Stimulated activated CD4-positive, alpha-beta T cell treated with anti-CD3 and anti-CD28 coated beads, Interleukin-1b, Interleukin-23, amount 100 ng/mL, for 1 hour (primary cell): ENCODE measurements around the gene TAGLN2.
"Not testable (repeated sequence)": the region's sequence is repeated elsewhere in the genome, so short reads cannot be mapped to it uniquely, and the experiment has no call there.

ENCODE experiments used
- DNase-seq, 2 donors: peaks; one replicate each; pipeline ENCODE4 v3.0.0-alpha.2; 2020; ENCODE audit warnings: low read depth in 2 of 2

Gene TAGLN2

GRCh38 chr1:159900755-159901360, 24.4 kb downstream of the TAGLN2 start:
- no peak for DNase-seq

- DNase-seq, result no peak
Observed at GRCh38 chr1:159900086-159900680, 25.1 kb downstream of the TAGLN2 start, which contains the start of gene CFAP45. Gene CFAP45 (minus strand): TSS chr1:159900165. CDS start chr1:159900098, 67 bp downstream.

- DNase-seq, result not testable (repeated sequence)
Observed at GRCh38 chr1:159899634-159900033, 25.7 kb downstream of the TAGLN2 start.

DNA sequence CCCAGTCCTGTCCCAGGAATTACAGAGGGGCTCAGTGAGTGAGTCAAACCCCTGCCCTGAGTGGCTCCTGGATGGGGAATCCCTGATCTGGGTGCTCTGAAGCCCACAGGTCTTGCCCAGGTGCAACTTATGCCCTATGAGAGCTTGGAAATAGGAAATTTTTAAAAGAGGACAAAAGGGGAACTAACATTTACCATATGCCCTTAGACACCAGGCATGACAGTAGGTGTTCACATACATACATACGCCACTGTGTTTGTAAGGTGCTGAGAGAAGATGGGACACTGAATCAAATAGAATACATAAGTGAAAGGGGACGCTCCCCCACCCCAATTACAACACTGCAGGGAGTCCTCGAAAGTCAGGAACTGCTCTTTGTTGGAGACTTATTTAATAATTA, 26.8 kb downstream of the TAGLN2 start:
- DNase-seq, result no peak

DNA sequence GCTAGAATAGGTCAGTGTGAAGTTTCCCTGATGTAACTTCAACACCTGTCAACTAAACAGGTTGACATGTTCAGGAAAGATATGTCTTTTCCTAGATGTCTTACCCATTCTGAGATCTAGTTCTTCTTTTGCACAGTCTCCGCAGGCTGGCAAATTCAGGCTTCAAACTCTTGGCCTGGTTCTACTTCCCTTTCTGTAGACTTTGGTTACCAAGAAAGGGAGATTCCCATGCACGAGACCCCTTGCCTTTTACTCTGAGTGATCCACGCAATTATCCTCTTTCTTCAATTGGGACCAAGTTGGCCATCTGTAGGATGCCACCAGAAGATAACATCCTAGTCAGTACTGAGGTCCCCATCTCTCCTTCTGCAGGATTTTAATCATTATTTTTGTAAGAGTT, 27.3 kb downstream of the TAGLN2 start:
- no peak for DNase-seq

- no peak for DNase-seq
Observed at GRCh38 chr1:159896546-159896930, 28.8 kb downstream of the TAGLN2 start.

GRCh38 chr1:159895836-159896545, 29.3 kb downstream of the TAGLN2 start:
- no peak for DNase-seq

DNA sequence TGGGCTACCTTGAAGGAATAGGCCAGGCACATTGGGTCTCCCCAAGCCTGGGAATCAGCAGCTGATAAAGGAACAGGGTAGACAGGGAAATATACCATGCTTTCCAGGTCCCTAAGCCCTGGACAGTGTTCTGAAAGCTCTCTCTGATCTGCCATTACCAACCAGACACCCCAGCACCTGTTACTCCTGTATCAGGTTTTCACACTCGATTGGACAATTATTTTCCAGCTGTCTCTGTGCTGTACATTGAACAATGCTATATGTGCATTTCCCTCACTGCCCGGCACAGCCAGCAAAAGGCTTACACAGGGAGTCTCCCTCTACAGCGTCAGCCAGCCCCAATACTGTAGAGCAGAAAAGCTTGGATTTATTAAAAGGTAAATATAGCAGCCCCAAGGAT, 30.0 kb downstream of the TAGLN2 start:
- no peak for DNase-seq

GRCh38 chr1:159892944-159893343, 32.4 kb downstream of the TAGLN2 start:
- no peak for DNase-seq

DNA sequence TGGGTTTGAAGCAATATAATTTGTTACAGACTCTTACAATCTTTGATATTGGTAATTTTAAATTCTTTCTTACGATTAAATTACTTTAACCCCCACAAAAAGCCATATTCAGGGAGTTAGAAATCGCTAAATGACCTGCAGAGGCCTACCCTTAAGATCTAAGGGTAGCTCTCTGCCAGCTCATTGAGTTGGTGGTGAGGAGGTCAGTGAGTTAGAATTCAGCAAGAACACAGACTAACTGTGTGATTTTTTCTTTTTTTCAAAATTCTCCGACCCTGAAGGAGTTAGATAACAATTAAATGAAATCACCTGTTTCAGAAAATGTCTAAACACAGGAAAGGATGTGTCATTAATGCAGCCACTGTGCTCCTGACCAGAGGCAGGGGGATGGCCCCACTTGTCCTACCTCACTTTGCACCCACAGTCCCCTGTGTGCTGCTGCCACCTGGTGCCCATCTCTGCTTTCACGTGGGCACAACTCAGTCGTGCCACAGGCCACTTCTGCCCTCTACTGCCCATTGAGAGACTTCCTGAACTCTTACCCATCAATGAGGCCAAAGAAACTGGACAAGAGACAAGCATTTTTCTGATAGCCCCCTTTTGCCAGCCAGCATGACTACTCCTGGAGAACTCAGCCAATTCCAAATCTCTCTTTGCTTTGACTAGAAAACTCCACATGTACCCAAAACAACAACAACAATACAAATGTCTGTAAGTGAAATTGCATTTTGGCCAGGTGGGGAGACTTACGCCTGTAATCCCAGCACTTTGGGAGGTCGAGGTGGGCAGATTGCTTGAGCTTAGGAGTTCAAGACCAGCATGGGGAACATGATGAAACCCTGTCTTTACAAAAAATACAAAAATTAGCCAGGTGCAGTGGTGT, 33.8 kb downstream of the TAGLN2 start:
- peak; percentile 48 to 51 for DNase-seq

DNA sequence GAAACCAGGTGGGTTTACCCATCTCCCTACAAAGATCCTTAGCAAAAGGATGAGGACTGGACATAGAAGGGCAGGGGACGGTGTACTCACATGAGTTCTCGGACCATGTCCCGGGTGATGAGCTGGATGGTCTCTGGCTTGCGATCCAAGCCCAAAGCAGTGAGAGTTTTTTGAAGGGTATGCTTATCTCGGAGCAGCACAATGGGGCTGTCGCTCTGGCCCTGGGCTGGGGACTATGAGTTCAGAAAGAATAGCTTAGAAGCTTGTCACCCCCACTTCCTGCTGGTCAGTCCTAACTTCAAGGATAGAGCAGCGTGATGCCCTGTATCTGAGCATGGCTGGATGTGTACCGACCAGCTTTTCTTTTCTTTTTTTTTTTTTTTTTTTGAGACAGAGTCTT, 34.9 kb downstream of the TAGLN2 start:
- no peak for DNase-seq

DNA sequence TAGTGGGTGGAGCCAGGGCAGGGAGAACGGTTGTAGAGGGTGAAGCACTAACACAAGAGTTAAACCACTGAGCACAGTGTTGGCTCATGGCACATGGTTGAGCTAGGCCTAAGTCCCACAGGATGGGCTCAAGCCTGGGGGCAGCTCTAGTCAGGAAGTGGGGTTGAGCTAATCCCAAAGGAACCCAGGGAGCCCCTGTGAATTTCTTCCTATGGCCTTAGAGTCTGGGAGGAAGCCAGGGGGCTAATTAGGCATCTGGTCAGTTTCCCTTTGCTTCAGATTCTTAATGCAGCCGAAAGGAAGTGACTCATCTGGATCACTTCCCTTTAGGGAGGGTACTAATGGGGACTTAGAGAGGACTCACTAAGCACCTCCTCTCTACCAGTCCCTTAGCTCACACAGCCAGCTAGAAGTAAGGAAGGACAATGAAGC, 35.5 kb downstream of the TAGLN2 start:
- DNase-seq, result no peak

DNA sequence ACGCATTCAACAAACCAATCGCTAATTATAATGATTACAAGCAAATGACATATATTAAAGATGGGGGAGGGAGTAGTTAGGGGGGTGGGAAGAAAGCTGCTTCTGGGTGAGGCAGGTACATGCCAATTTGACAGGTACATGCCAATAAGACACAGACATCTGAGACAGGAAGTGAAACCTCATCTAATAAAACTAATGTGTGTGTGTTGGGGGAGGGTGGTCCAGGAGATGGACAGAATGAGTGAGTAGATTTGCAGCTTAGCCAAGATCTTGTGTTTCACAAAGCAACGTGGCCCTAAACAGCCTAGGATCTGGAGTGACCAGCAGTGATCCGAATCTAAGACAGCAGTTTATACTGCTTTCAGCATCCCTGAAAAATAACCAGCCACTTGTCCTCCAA, 36.1 kb downstream of the TAGLN2 start:
- DNase-seq, result no peak

DNA sequence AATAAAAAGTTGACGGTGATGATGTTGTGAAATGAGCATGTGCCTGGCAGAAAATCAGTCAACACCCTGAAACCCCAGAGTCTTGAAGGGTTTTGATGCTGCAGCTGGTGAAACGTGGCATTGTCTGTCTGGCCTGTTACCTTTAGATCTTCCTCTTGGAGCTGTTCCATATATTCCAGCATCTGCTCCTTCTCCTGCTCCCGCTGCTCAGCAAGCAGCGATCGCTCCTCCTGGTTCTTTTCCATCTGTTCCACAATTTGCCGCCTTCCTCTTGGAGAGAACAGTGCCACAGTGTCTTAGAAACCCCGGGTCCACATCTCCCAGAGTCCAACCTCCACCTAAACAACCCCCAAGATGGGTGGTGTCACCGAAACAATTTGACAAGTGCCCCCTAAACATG, 41.0 kb downstream of the TAGLN2 start:
- no peak for DNase-seq

DNA sequence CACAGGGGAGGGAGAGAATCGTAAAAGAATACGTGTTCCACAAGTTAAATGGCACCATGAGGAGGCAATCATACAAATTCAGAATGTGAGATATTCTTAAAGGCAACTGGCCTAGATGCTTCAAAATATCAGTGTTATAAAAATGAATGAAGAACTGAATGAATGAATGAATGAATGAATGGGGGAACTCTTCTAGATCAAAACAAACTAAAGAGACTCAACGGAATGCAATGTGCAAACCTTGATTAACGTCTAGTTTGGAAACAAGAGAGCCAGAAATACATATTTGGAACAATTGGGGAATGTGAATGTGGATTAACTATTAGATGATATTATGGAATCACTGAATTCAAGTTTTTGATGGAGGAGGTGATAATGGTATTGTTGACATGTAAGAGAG, 42.2 kb downstream of the TAGLN2 start:
- DNase-seq, result no peak

DNA sequence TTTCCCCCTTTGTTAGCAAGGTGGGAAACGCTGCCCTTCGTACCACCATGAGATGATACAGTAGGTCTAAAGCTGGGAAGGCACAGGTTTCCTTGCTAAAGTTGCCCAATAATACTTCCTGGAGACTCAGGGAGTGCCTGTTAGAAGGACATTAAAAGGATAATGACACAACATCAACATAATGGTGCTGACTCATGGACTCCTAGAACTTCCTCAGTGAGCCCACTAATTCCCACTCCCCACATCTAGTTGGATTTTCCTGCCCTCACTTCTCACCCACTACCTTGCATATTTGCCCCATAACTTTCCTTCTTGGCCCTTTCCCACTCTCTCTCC, 42.8 kb downstream of the TAGLN2 start:
- DNase-seq, result no peak

GRCh38 chr1:159881622-159882526, 43.4 kb downstream of the TAGLN2 start:
- no peak for DNase-seq

DNA sequence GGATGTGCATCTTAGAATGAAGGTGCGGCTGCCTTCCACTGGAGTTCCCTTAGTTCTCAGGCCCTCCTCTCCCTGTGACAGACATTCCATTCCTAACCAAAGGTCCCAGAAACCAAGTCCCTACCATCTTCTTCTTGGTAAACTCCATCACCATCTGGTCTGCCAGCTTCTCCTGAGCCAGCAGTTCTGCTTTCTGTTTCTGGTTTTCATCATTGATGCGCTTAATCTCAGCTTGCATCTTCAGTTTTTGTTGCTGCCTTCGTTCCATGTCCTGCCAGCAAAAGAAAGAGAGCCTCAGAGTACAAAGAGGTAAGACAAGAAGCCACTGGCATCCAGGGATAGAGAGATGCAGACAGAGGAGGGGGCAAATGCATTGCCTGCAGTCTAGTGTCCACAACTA, 44.9 kb downstream of the TAGLN2 start:
- no peak for DNase-seq

DNA sequence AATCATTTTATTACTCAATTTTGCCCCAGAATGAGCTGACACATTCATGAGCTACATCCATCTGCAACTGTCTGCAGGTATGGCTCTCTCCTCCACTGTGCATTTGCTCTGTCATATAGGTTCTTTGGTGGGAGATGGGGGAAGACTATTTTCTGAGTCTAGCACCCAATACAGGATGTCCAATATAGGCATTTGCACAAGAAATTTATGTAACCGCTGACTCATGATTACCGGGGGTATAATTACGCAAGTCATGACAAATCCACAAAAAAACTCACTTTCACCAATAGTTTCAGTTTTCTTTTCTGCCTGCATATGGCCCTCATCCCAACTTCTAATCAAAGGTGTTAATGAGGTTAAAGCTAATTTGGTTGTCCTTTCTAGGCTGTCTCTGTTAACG, 45.3 kb downstream of the TAGLN2 start:
- DNase-seq, result no peak

GRCh38 chr1:159879136-159879535, 46.2 kb downstream of the TAGLN2 start:
- DNase-seq, result no peak

- no peak for DNase-seq
Observed at GRCh38 chr1:159877695-159878444, 47.4 kb downstream of the TAGLN2 start.
